Prostate gland (tissue), 2 donors: Measurements from ENCODE around the gene LHX6.

Experiments
- CTCF ChIP-seq, 4 experiments: fragments of 200-600 bp in 2 of 4; fragments of 450-650 bp in 2 of 4; sonication (generic) in 2 of 4; IDR thresholded peaks; 1 replicate in 3 of 4; 2 replicates in 1 of 4; pipeline ENCODE4 v1.5.1; 2016 to 2019; ENCODE audit warnings: antibody characterized with exemption in 4 of 4, mild to moderate bottlenecking in 2 of 4, moderate library complexity in 2 of 4
- POLR2A ChIP-seq: fragments of 450-650 bp; IDR thresholded peaks from one replicate; pipeline ENCODE4 v1.6.1; 2016; ENCODE audit warnings: antibody characterized with exemption, mild to moderate bottlenecking

- TF ChIP-seq CTCF (IDR thresholded peaks at IDR 0.05) (no peak), POLR2A (no peak)
Observed at GRCh38 chr9:122261469-122261881, 32.7 kb upstream of the LHX6 start.
